Measurements from ENCODE around the gene MYL6B.

Gene MYL6B

DNA sequence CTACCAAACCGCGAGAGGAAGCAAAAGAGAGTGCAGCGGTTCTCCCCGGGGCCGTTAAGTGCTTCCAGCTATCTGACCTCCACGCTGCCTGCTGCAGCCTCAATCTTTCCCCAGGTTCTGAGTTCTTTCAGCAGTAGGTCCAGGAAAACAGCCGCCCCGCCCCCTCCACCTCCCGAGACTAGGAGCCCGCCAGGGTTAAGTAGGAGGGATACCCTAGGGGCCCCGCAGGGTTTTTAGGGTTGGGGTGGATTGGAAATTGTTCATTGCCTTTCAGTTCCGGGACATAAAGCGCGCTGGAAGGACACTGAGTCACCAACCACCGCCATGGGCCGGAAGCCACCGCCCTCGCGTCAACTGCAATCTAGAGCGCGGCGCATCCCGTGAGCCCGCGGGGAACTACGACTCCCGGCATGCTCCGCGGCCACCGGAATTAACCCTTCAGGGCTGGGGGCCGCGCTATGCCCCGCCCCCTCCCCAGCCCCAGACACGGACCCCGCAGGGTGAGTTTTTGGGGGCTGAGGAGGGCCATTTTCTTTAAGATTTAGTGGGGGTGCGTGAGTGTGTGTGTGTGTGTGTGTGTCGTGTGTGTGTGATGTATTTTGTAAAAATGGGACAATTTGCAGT, at the start of gene MYL6B:
Gene MYL6B (plus strand): TSS at position 456 of the 624 bp plus-strand sequence. CDS start 1,332 bp downstream, outside the sequence.
- DNase-seq (ENCODE audit: low read depth) = peak; percentile 95
- H3K4me3 ChIP-seq (ENCODE audit: low read depth, low read length) = peak within 1 kb of the TSS; percentile 85
- TF ChIP-seq, protein P1, sequence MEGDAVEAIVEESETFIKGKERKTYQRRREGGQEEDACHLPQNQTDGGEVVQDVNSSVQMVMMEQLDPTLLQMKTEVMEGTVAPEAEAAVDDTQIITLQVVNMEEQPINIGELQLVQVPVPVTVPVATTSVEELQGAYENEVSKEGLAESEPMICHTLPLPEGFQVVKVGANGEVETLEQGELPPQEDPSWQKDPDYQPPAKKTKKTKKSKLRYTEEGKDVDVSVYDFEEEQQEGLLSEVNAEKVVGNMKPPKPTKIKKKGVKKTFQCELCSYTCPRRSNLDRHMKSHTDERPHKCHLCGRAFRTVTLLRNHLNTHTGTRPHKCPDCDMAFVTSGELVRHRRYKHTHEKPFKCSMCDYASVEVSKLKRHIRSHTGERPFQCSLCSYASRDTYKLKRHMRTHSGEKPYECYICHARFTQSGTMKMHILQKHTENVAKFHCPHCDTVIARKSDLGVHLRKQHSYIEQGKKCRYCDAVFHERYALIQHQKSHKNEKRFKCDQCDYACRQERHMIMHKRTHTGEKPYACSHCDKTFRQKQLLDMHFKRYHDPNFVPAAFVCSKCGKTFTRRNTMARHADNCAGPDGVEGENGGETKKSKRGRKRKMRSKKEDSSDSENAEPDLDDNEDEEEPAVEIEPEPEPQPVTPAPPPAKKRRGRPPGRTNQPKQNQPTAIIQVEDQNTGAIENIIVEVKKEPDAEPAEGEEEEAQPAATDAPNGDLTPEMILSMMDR (IDR thresholded peaks at IDR 0.05; ENCODE audit: insufficient read depth, low read depth, low read length, missing control alignments) = no peak

DNA sequence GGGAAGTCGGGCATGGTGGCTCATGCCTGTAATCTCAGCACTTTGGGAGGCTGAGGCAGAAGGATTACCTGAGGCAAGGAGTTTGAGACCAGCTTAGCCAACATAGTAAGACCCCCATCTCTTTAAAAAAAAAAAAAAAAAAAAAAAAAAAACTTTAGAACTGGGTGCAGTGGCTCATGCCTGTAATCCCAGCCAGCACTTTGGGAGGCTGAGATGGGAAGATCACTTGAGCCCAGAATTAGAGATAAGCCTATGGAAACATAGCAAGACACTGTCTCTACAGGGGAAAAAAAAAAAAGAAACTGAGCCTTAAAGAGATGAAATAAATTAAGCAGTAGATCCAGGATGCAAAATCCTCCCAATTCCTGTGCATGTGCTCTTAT, 49.7 kb upstream of the MYL6B start:
- TF ChIP-seq, protein P1 (IDR thresholded peaks at IDR 0.05; ENCODE audit: insufficient read depth, low read depth, low read length, missing control alignments) = no peak
- no peak overlapping the region for H3K4me3 ChIP-seq (ENCODE audit: low read depth, low read length)

DNA sequence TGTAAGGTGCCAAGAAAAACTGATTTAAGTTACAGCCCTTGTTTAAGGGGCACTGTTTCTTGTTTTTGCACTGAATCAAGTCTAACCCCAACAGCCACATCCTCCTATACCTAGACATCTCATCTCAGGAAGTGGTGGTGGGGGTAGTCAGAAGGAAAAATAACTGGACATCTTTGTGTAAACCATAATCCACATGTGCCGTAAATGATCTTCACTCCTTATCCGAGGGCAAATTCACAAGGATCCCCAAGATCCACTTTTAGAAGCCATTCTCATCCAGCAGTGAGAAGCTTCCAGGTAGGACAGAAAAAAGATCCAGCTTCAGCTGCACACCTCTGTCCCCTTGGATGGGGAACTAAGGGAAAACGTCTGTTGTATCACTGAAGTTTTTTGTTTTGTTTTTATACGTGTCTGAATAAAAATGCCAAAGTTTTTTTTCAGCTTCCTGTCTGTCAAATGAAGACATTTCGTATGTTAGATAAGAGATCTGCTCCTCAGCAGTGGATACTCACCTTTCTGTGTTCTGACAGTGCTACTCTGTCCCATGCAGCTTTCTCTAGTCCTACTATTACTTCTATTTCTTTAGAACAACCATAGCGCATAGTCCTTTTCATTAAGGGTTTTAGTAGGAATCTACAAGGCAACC, 49.2 kb upstream of the MYL6B start:
- TF ChIP-seq, protein P1 (IDR thresholded peaks at IDR 0.05; ENCODE audit: insufficient read depth, low read depth, low read length, missing control alignments) = no peak
- H3K4me3 ChIP-seq (ENCODE audit: low read depth, low read length) = peak overlapping the region; percentile 74
- no peak for DNase-seq (ENCODE audit: low read depth)

More for the DNA sequence above, 49.7 kb upstream of the MYL6B start:
- DNase-seq (ENCODE audit: low read depth) = no peak

DNA sequence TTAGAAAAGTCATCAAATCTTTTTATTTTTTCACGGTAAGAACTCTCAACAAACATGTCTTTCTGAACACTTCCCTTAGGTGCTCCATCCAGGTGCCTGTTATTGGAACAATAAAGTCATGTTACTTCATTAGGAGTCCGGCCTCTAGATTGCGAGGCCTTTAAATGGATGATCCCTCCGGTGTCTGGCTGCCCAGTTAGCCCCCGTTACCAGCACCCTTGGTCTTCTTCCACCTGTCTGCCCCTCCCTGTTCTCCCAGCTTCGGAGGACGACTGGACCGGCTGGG, 48.6 kb upstream of the MYL6B start:
- TF ChIP-seq, protein P1 (IDR thresholded peaks at IDR 0.05; ENCODE audit: insufficient read depth, low read depth, low read length, missing control alignments) = no peak
- no peak for DNase-seq (ENCODE audit: low read depth)
- H3K4me3 ChIP-seq (ENCODE audit: low read depth, low read length) = peak overlapping the region; percentile 74

DNA sequence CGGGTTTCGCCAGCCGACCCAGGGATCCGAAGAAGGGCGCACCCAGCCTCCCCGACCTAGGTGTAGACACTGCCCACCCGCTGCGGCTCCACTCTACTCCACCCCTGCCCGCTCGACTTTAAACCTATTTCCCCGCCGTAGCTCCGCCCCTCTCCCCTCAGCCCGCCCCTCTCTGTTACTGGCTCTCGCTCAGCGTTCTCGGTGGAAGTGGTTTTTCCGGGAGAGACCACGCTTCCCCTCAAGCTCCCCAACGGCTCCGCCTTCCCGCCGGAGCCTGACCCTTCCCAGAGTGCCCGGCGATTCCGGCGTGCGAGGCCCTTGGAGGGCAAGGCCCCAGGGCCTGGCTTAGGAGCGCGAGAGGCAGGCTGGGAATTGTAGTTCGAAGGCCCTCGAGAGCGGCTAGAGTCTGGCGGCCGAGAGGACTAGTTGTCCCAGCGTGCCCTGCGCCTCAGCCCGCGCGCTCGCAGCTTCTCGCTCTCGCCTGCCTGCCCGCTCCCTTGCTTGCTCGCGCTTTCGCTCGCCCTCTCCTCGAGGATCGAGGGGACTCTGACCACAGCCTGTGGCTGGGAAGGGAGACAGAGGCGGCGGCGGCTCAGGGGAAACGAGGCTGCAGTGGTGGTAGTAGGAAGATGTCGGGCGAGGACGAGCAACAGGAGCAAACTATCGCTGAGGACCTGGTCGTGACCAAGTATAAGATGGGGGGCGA, 48.1 kb upstream of the MYL6B start, which contains the start of gene PA2G4:
Gene PA2G4 (plus strand): TSS at position 451 of the 706 bp plus-strand sequence. CDS start 179 bp downstream, at position 630.
- peak; percentile 99 for DNase-seq (ENCODE audit: low read depth)
- peak within 1 kb of the TSS; percentile 74 for H3K4me3 ChIP-seq (ENCODE audit: low read depth, low read length)
- TF ChIP-seq, protein P1 (IDR thresholded peaks at IDR 0.05; ENCODE audit: insufficient read depth, low read depth, low read length, missing control alignments) = no peak

DNA sequence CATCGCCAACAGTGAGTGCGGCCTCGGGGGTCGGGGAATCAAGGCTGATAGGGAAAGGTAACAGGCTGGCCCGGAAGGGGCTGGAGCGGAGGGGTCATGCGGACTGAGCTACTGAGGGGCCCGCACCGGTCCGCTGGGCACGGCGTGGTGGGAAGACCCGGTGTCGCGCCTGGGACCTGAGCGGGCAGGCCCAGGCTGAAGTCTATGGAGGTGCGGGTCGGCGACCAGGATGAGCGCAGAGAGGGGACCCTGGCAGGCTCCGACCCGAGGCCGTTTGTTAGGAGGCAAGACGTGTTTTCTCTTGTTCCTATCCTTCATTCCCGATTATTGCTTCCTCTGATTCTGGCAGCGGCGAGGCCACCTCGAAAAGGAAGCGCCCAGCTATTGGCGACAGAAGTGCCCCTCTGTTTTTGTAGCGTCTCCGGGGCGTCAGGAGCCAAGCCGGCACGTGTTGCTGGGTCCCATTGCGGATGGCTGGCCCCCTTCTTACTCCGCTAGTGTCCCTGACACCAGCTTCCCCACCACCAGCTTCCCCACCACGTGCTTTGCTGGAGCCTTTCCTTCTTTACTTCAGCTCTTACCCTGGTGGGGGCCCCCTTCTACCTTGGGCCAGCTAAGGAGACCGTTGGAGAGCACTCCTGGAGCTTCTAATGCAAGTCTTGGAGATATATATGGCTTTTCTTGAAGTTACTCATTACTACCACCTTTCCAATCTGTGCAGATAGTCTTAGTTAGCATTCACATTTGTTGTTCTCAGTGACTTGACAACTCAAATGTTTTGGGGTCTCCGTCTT, 47.4 kb upstream of the MYL6B start:
- peak; percentile 46 for DNase-seq (ENCODE audit: low read depth)
- TF ChIP-seq, protein P1 (IDR thresholded peaks at IDR 0.05; ENCODE audit: insufficient read depth, low read depth, low read length, missing control alignments) = no peak
- H3K4me3 ChIP-seq (ENCODE audit: low read depth, low read length) = peak overlapping the region; percentile 74

Measured in GM12865 (cell line).